Activated gamma-delta T cell (primary cell): ENCODE measurements around the gene KCNN3.

ENCODE experiments used
- DNase-seq: peaks from one replicate; lab custom pipeline; 2025; lab: John Stamatoyannopoulos, UW

KCNN3 gene

DNA sequence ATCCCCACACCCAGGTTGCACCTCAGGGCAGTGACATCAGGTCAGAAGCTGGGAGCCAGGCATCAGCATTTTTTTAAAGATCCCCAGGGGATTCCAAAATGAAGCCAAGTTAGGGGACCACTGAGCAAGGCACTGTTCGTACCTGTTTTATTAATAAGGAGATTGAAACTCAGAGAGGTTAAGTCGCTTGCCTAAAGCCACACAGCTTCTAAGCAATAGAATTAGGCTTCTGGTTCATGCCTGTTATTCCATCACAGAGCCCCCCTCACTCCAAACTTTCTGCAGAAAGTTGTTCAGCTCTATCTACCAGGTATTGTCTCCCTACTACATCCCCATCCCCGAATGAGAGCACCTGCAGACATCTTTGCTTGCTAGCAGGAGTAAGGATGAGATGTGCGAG lies 28.7 kb downstream of the KCNN3 start:
- DNase-seq: no peak

DNA sequence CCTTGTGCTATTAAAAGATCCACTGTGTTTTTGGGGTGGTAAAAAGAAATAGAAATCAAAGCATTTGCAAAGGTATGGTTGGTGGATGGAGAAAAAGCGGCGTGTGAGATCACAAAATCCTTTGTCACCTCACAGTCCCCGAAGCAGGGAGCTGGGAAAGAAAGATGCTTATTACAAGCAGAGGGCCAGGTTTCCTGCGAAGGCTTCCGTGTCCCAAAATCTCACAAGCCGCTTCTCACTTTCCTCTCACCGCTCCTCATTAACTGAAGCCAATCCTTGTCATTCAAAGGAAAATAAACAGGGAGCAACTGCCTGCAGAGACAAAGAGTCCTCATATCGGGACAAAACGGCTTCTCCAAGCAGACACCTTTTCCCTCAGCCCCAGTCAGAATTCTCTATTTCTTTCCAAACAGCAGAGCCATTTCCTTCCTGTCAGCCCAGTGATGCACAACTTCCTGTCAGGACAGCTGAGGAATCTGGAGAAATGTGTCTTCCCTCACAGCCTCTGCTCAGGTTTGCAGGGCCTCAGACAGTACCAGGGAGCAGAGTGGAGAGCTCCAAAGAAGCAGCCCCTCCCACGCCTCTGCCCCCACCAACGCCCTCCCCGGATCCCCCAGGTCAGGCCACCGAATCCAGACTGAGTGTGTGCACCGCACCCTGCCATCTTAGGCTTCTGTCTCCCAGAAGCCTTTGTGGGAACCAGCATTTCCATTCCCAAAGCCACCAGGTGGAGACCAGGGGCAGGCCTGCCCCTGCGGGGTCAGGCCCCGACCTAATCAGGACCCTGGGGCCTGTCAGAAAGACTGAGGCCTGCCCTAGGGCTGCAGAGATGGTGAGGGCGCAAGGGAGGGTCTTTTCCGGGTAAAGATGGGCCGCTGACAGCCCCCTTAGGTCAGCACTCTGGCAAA lies 29.6 kb downstream of the KCNN3 start:
- DNase-seq: no peak

DNA sequence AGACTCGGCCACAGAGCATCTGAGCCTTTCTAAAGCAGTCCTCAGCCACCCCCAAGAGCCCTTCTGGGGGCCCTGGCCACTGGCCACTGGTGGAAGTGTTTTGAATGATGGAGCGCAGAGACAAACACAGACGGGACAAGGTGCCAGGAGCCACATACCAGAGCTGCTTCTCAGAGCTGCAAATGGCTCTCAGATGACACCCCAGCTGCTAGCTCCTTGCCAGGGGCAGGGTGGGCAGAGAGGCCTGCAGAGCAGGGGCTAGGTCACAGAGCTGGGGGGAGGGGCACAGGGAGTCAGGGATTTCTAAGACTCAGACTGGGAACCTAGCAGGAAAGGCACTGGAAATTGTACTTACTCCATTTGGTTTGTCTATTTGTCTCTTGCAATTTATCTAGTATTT lies 30.4 kb downstream of the KCNN3 start:
- no peak for DNase-seq

DNA sequence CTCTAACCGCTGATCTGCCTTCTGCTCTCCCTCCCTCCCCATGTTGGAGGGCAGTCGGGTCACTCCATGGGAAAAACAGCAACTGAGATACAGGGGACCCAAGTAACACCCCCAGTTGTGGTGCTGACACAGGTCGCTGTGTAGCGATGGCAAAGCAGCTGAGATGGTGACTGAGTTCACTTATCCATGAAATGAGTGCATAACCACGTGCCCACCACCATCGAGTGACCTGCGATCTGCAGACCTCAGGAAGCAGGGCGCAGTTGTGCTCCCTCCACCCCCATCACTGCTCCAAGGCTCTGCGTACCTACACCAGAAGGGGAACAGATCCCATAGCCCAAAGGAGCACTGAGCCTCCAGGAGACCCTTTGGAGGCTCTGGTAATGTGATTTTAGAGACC lies 31.1 kb downstream of the KCNN3 start:
- no peak for DNase-seq

DNA sequence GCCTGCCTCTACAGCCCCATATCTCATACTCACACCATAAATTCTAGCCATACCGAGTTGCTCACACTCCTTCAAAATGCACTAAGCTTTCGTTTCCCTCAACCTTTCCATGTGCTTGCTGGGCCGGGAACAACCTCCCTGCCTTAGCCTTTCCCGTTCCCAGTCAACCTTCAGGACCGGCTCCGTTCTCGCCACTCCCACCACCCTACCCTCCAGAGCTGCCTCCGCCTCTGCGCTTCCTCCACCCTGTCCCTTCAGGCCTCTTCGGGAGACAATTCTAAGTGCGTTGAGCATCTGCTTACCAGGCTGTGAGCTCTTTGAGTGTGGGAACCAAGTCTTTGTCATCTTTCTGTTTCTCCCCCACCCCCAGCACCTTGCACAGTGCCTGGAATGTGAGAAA lies 31.6 kb downstream of the KCNN3 start:
- no peak for DNase-seq

DNA sequence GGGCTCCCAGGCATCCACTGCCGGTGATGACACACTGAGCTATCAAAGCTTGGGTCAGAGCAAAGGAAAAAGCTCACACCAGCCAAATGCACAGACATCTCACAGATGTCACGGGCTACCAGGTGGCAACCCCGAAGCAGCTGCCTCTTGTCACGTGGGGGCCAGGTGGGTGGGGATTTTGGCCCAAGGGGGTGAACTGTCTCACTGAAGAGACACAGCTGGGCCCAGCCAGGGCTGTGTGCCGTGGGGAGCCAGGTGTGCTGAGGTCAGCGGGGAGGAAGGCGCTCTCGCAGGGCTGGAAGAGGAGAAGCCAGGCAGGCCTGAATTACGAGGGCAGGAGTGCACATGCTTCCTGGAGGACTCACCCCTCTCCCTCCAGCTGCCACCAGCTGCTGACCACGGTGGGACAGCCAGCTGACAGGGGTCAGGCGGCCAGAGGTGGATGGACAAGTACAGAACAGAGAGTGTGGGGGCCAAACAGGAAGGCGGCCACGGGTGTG lies 32.4 kb downstream of the KCNN3 start:
- no peak for DNase-seq

DNA sequence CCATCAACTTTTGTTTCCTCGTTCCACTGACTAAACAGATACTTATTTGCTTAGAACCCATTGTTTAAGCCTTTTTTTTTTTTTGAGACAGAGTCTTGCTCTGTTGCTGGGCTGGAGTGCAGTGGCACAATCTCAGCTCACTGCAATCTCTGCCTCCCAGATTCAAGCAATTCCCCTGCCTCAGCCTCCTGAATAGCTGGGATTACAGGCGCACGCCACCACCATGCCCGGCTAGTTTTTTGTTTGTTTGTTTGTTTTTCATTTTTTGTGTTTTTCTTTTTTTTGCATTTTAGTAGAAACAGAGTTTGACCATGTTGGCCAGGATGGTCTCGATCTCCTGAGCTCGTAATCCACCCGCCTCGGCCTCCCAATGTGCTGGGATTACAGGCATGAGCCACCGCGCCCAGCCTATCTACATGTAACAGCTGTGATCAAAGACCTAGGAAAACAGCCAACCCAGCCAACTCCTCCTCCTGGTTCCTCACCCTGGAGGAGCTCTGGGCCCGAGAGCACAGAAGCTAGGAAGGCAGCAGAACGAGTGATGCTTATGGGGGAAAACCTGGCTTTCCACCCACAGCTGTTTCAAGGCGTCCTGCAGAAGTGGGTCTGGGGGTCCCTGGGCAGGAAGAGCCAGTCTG lies 32.9 kb downstream of the KCNN3 start:
- DNase-seq: no peak

DNA sequence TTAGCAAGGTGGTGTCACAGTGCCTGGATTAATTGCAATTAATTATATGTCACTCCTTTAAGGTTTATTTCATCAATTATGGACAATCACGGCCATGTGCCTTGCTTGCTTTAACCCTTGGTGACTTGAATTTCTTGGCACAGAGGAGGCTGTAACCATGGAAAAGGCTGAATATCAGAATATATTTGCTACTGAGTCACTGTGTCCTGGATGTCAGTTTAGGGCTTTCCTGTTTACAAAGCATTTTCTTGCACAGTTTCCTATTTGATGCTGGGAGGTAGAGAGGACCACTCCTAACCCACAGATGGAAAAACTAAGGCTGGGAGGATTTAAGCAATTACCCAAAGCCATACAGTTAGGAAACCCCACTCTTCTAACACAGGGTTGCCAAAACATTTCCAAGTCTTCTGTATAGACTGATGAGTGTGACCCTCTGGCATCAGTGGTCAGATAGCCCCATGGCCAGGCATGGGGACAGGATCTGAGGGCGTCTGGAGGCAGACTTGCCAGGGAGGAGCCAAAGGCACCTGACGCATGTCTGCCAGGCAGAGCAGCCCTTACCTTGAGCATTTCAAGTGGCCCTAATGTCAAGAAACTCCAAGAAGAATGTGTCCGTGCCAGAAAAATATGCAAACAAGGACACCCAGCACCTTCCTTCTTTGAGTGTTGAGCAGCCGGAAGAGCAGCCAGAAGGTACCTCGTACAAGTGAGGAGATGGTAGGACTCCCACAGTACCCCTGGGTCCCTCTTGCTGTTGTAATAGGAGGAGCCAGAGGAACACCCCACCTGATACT lies 34.4 kb downstream of the KCNN3 start:
- no peak for DNase-seq

DNA sequence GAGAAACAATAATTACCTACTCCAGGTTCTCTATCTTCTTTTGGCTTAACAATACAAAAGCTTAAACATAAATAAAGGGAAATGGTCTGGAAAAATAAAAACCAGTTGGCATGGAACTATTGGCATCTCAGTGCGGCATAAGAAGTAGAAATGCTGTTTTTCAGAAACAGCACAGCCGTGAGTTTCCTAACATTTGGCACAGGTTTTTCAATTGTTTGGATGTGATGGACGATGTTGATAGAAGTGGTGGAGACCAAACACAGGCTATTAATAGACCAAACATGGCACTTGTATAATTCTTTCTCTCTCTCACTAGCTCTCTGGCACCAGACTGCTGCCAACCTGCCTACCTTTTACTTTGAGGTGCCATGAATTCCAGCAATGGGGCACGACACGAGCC lies 36.2 kb downstream of the KCNN3 start:
- no peak for DNase-seq

DNA sequence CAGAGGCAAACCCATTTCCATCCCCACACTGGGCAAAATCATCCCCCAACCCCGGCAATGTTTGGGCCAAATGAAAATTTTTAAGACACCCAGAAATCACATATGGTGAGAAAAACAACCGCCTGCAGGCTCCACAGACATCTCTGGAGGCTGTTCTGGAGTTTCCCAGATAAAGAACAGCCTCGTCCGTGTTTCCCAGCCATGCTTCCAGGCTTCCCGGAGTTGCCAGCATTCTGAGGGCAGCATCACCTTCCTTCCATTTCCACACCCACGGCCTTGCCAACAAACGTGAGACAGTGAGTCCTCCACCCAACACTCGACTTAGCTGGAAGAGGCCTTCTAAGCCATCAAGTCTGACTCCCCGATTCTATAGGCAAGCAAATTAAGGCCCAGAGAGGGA lies 36.9 kb downstream of the KCNN3 start:
- no peak for DNase-seq

DNA sequence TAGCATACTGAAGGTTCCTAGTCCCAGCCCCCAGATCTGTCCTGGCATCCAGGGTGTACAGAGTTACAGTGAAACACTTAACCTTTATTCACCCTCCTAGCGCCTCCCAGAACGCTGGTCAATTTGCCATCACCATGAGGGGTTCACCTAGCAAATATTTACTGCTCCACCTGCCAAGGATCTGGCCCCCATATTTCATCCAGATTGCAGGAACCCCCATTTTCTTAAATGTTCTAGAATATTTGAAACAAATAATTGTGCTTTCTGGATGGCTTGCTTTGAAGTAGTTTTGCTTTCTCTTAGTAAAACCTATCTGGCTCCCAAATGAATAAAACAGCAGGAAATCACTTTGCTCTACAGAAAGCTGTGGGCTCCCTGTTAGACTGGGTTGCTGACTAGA lies 37.7 kb downstream of the KCNN3 start:
- no peak for DNase-seq

DNA sequence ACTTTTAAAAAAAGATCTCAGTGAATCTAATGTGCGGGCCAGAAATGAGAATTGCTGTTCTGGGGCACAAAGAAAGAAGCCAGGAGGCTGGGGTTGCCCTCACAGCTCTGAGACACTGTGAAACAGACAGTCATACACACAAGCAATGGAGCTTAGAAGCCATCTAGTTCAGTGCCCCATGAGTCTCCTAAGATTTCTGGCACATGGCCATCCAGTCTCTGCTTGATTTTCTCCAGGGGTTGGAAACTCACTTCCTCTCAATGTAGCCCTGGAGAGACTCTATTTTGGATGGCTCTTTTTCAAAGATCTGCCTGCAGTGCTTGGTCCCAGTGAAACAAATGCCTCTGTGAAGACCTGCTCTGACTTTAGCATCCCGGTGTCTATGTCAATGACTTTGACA lies 38.6 kb downstream of the KCNN3 start:
- DNase-seq: no peak

DNA sequence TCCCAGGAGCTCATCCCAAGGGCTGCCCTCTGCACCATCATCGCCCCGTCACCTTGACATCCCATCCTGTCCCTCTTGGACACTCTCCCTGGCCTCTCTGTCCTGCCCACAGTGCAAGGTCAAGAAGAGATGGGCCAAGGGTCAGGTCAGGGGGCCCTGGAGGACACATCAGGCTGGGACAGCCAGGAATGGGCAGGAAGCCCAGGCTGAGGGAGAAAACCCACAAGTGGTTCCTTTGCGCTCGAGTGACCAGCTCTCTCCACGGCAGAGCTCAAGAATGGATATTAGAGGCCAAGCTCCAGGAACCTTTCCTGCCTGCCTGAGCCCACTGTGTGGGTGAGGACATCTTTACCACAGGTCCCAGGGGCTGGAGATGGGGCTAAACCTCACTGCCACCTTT lies 41.0 kb downstream of the KCNN3 start:
- no peak for DNase-seq

DNA sequence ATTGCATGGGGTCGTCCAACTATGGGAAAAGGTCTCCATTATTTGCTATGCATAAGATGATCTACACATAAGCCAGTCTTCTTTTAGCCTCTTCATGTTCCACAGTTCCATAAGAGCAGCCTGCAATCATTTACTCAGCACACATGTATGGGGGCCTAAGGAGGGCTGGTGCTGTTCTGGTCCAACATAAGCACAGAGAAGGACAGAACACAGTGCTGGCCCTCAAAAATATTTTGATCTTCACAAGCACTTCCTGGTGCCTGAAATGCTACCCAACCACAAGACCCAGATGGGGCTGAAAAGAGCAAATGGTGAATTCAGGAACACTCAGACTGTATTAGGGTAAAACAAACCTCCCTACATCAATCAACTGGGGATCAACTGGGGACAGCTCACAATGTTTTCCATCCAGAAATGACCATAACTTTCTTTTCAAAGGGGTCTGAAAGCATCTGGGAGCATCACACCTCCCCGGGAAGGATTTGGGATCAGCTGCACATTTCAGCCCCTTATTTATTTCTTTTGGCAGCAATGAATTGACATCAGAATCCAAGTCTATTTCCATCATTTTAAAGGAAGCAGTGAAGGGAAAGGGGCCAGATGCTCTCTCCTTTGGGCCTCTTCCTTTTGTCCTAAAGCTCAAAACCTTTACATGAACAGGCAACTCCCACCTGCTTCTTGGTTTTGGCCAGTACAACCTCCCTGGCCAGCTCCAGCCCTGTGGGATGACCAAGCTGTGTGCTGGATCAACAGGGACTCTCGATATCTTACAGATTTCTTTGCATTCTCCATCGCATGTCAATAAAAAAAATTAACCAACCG lies 45.7 kb downstream of the KCNN3 start:
- DNase-seq: no peak

DNA sequence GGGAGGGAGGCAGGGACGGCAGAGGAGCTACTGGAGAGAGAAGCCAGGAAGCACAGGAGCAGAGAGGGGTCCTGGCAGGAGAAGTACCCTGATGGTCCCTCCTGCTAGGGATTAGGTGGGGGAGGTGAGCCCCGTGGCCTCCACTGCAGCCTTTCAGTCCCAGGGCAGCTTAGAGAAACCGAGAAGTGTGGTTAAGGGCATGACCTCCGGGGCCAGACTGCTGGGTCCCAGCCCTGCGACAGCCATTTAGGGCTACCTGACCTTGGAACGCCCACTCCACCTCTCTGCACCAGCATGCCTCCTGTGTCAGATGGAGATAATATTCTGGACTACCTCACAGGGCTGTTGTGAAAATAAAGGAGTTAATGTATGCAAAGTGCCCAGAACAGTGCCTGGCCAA lies 47.4 kb downstream of the KCNN3 start:
- no peak for DNase-seq

DNA sequence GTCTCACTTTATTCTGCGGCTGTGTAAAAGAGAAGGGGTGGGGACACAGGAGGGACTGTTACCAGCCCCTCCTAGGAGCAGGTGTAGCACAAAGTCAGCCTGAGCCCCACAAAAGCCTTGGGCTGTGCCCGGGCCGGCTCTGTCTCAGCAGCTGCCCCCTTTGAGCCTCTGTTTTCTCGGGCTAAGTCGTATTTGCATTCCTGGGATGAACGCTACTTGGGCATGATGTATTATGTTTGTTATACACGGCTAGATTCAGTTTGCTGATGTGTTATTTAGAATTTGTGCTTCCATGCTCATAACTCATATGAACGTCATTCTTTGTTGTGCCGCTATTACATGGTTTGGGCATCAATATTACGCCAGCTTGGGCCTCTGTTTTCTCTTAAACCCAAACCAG lies 47.8 kb downstream of the KCNN3 start:
- no peak for DNase-seq

DNA sequence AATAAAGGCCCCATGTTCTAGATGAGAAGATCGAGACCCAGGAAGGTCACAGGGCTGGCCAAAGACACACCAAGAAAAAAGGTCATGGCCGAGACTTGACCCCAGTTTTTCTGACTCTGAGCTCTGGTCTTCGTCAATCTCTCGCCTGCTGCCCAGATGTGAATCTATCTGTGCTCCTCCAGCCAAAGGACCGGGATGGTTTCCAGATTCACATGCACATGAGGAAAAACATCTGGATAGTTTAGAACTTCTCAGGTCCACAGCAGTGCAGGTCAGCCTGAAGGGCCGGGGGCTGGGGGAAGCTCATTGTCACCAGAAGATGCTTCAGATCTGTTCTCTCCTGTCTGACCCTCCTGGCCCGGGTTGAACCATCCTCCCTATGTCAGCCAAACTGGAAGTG lies 49.0 kb downstream of the KCNN3 start:
- no peak for DNase-seq

DNA sequence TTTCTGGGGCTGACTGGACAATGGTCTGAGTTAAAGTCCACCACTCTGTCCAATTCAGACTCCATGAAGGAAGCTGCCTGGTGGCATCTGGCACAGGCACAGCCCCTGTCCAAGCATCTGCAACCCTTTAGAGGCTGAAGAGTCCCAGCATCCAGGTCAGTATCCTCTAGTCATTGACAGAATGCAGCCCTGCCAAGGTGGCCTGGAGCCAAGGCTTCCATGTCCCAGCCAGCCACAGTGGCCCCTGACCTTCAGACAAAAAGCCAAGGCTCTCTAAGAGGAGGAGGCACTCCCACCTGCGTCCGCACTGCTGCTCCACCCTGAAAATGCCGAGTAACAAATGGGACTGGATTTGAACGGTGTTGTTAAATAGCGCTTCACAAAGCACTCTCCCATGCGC lies 49.4 kb downstream of the KCNN3 start:
- no peak for DNase-seq

DNA sequence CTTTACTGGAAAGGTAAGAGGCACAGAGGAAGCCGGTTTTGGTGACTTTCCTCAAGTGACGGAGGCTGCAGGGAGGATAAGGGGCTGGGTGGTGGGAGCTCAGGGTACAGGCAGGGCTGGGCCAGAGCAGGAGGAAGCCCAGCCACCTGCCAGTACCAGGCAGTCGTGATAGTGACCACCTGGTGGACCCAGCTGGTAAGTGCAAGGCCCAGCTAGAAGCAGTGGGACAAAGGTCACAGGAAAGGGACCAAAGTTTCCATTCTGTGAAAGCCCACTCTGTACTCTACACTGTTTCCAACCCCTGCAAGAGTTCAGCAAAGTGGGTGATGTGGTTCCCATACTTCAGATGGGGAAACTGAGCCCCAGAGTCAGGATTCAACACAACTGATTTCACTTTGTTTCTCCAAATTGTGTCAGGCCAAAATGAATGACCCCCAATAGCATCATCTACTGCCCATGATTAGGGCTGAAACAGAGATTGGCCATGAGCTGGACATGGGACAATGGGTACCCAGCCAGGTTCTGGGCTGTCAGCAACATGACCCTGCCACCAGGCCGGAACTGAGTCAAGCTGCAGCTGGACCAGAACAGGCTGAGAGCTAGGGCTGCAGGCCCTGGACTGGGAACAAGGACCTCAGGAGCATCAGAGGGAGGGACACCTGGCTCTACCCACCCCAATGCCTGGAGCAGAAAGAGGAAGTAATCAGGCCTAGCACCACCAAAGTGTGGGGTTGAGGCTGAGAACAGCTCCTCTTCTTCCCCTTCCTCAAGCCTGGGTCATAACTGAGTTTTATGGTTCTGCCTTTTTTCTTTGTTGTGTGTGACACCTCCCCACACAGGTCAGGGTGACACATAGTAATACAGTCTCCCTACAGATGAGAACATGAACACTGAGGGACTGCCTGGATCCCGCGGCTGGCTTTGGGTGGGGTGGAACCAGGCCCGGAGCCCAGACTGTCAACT lies 50.2 kb downstream of the KCNN3 start:
- no peak for DNase-seq

DNA sequence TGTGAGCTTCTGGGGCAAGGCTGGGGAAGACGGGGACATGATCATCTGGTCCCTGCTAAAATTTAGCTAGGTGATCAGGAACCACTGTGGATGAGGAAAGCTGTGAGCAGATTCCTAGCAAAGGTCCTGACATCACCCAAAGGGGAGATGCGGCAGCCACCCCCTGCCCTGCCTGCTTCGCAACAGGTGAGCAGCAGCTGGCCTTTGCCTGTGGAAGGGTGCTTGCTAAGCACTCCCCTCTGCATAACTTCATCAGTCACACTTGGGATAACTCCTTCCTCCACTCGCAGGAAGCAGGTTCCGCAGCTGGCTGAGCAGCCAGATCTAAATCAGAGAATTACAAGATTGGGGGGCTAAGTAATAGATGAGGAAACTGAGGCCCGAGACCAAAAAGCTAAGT lies 51.2 kb downstream of the KCNN3 start:
- no peak for DNase-seq

DNA sequence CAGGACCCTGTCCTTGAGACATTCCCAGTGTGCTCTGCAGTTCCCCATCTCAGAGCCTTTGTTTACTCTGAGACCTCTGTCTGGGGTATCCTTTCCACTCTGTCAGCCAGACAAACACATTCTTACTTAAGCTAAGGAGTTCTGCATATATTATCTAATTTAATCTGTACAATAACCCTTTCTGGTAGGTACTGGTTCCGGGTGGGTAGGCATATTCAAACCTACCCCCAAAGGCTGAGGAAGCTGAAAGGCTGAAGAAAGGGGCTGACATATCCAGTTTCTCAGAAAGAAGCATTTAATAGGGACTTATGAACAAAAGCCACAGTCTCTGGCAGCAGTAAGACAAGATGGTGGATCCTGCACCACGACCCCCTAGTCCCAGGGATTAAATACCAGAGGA lies 53.1 kb downstream of the KCNN3 start:
- no peak for DNase-seq
